ENCODE results near the gene COX18.

Gene COX18

GRCh38 chr4:73069338-73070073 lies at the start of gene COX18:
Gene COX18 (minus strand): TSS chr4:73069716. CDS start chr4:73069649, 67 bp downstream.
- peak; percentile 99 for DNase-seq

GRCh38 chr4:73109493-73109892 lies 40.0 kb upstream of the COX18 start:
- no peak for DNase-seq

GRCh38 chr4:73104695-73105094 lies 35.2 kb upstream of the COX18 start:
- no peak for DNase-seq

- DNase-seq: no peak
These were observed 34.4 kb upstream of the COX18 start for GRCh38 chr4:73103799-73104503.

GRCh38 chr4:73099143-73099542 lies 29.6 kb upstream of the COX18 start:
- DNase-seq: no peak

GRCh38 chr4:73098713-73099112 lies 29.2 kb upstream of the COX18 start:
- no peak for DNase-seq

GRCh38 chr4:73098016-73098415 lies 28.5 kb upstream of the COX18 start:
- DNase-seq: no peak

GRCh38 chr4:73092868-73093267 lies 23.4 kb upstream of the COX18 start:
- DNase-seq: no peak

- no peak for DNase-seq
These were observed 21.2 kb upstream of the COX18 start for GRCh38 chr4:73090738-73091137.

GRCh38 chr4:73087871-73088270 lies 18.4 kb upstream of the COX18 start:
- DNase-seq: no peak

- DNase-seq: no peak
These were observed 16.8 kb upstream of the COX18 start for GRCh38 chr4:73086095-73086868.

GRCh38 chr4:73080789-73081188 lies 11.3 kb upstream of the COX18 start:
- no peak for DNase-seq

GRCh38 chr4:73075832-73076231 lies 6.3 kb upstream of the COX18 start:
- DNase-seq: no peak

GRCh38 chr4:73070074-73070390 lies 516 bp upstream of the COX18 start:
- no peak for DNase-seq

- DNase-seq: peak; percentile 88
These were observed 802 bp downstream of the COX18 start for GRCh38 chr4:73068491-73069337.

GRCh38 chr4:73067971-73068394 lies 1.5 kb downstream of the COX18 start:
- DNase-seq: no peak

- no peak for DNase-seq
These were observed 2.6 kb downstream of the COX18 start for GRCh38 chr4:73066928-73067327.

- DNase-seq: no peak
These were observed 3.1 kb downstream of the COX18 start for GRCh38 chr4:73066445-73066844.

- DNase-seq: no peak
These were observed 5.0 kb downstream of the COX18 start for GRCh38 chr4:73064536-73064935.

- DNase-seq: no peak
These were observed 14.1 kb downstream of the COX18 start for GRCh38 chr4:73055241-73055897.

GRCh38 chr4:73053974-73054480 lies 15.5 kb downstream of the COX18 start:
- DNase-seq: no peak

GRCh38 chr4:73053076-73053475 lies 16.4 kb downstream of the COX18 start:
- no peak for DNase-seq

Data from eye (tissue), 1 donor.